ENCODE results near the gene IQGAP2.

IQGAP2 gene

GRCh38 chr5:76482984-76483383, 79.9 kb downstream of the IQGAP2 start:
- DNase-seq: no peak

- DNase-seq: no peak
Observed at GRCh38 chr5:76483433-76483832, 80.3 kb downstream of the IQGAP2 start.

- DNase-seq: no peak
Observed at GRCh38 chr5:76483881-76484280, 80.8 kb downstream of the IQGAP2 start.

GRCh38 chr5:76485511-76485910, 82.4 kb downstream of the IQGAP2 start:
- DNase-seq: no peak

- DNase-seq: no peak
Observed at GRCh38 chr5:76487386-76487785, 84.3 kb downstream of the IQGAP2 start.

- no peak for DNase-seq
Observed at GRCh38 chr5:76487821-76488220, 84.7 kb downstream of the IQGAP2 start.

- DNase-seq: no peak
Observed at GRCh38 chr5:76488969-76489368, 85.9 kb downstream of the IQGAP2 start.

GRCh38 chr5:76489877-76490688, 87.0 kb downstream of the IQGAP2 start:
- no peak for DNase-seq

- no peak for DNase-seq
Observed at GRCh38 chr5:76490960-76491359, 87.9 kb downstream of the IQGAP2 start.

GRCh38 chr5:76492819-76493189, 89.7 kb downstream of the IQGAP2 start:
- DNase-seq: no peak

- no peak for DNase-seq
Observed at GRCh38 chr5:76493190-76493837, 90.2 kb downstream of the IQGAP2 start.

- DNase-seq: no peak
Observed at GRCh38 chr5:76494201-76494600, 91.1 kb downstream of the IQGAP2 start.

GRCh38 chr5:76495870-76496269, 92.8 kb downstream of the IQGAP2 start:
- no peak for DNase-seq

GRCh38 chr5:76497065-76497460, 94.0 kb downstream of the IQGAP2 start:
- DNase-seq: no peak

GRCh38 chr5:76497986-76498717, 95.1 kb downstream of the IQGAP2 start:
- no peak for DNase-seq

- DNase-seq: no peak
Observed at GRCh38 chr5:76499507-76500161, 96.5 kb downstream of the IQGAP2 start.

- no peak for DNase-seq
Observed at GRCh38 chr5:76500633-76501393, 97.7 kb downstream of the IQGAP2 start.

GRCh38 chr5:76503929-76504328, 100.8 kb downstream of the IQGAP2 start:
- no peak for DNase-seq

- DNase-seq: no peak
Observed at GRCh38 chr5:76504901-76505564, 101.9 kb downstream of the IQGAP2 start.

- DNase-seq: no peak
Observed at GRCh38 chr5:76513476-76513875, 110.4 kb downstream of the IQGAP2 start.

GRCh38 chr5:76514292-76514691, 111.2 kb downstream of the IQGAP2 start:
- DNase-seq: no peak

- no peak for DNase-seq
Observed at GRCh38 chr5:76514713-76515112, 111.6 kb downstream of the IQGAP2 start.
